Muscle of back (tissue), 13 donors: ENCODE measurements around the gene CCM2L. TPM values are rescaled to one million over a fixed set of nuclear protein-coding genes. Genes with fewer than 3 reads are reported as not detected.

Experiments used
- DNase-seq, 3 donors: peaks; one replicate each; pipeline versions ENCODE4 v3.0.0 to v3.0.0-alpha.2; 2013
- long read RNA-seq, 9 donors: transcript quantifications; one replicate each; lab custom pipeline, GENCODE V29; 2026
- polyA plus RNA-seq, 10 donors: library from polyadenylated mRNA; unstranded; fragments of 120-200 nt; gene quantifications; one replicate each; pipeline ENCODE4 v1.2.1, GENCODE V29; 2013; ENCODE audit not compliant: insufficient read length in 10 of 10

CCM2L gene
- polyA plus RNA-seq, result 1 to 10 TPM; 4.3 to 7.0 (median 5.2) TPM
- long read RNA-seq, donor 1, result 0 reads
- long read RNA-seq, donor 2, result 0 reads
- long read RNA-seq, donor 3, result 0 reads
- long read RNA-seq, donor 4, result 0 reads
- long read RNA-seq, donor 5, result 0 reads
- long read RNA-seq, donor 6, partial matches to known transcripts, result 0 of 1 reads
- long read RNA-seq, donor 6, other reads (novel, unspliced or antisense), result 0 of 1 reads
- long read RNA-seq, donor 7, result 0 reads
- long read RNA-seq, donor 8, result 0 reads
- long read RNA-seq, donor 9, result 0 reads

DNA sequence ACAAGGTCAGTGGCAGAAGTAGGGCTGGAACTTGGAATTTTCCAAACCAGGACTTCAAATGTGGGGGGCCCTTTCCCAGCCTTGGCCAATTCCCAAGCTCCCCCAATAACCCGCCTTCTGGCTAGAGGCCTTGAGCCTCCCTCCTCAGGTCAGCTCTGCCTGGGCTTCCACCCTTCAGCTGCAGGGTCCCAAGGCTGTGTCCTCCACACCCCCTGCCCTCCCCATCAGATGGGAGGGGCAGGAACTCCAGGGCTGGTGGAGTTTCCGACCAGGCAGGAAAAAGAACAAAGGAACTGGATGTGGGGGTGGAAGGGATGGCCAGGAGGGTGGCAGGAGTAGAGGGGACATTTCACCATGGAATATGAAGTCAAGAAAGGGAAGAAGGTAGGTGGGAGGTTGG lies at the start of gene CCM2L:
Gene CCM2L, plus strand, starts transcription at position 338 of the 400 bp plus-strand sequence. Its CDS starts 17 bp downstream, at position 355.
- no peak for DNase-seq

- no peak for DNase-seq
Measured at GRCh38 chr20:31962761-31963160, 47.5 kb upstream of the CCM2L start.

GRCh38 chr20:31963889-31964288 lies 46.3 kb upstream of the CCM2L start:
- DNase-seq, result no peak

DNA sequence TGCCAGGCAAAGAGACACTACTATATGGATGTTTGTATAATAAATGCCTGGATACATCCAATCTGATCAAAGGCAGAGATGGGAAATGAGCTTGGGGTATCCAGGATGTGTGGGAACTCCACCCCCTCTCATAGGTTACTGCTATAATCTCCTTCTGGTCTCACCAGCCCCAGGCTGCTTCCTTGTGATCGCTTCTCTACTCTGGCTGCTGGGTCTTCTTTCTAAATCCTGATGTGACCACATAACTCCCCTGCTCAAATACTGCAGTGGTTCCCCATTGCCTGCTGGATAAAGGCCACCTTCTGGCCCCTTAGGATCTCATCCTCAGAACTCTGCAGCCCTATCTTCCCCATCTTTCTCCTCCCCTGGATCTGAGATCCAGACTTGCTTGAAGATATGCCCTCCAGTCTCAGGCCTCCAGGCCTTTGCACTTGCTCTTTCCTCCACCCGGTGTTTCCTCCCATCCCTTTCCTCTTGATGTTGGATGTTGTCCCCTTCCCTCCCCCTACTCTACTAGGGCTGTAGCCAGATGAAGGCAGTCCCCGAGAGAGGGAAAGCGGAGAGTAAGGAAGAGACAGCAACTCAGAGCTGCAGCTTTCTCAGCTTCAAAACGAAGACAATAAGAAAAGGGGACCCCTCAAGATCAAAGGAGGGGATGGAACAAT lies 43.1 kb upstream of the CCM2L start:
- DNase-seq, result no peak

DNA sequence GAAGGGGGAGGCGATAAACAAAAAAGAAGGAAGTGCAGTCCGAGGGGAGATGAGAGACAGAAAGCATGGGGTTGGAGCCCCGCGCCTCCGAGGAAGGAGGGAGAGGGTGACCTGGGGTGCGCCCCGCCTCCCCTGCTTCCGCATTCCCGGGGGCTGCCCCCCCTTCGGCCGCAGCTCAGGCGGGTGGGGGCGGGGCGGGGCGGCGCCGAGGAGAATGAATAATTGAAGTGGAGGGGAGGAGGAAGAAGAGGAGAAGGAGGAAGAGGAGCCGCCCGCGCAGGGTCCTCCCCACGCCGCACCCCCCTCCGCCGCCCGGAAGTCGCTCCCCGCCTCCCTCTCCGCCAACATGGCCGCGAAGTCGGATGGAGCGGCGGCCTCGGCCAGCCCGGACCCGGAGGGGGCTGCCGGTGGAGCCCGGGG lies 42.4 kb upstream of the CCM2L start, which contains the start of gene XKR7:
Gene XKR7, plus strand, starts transcription at position 322 of the 420 bp plus-strand sequence. Its CDS starts 25 bp downstream, at position 347.
- no peak for DNase-seq

DNA sequence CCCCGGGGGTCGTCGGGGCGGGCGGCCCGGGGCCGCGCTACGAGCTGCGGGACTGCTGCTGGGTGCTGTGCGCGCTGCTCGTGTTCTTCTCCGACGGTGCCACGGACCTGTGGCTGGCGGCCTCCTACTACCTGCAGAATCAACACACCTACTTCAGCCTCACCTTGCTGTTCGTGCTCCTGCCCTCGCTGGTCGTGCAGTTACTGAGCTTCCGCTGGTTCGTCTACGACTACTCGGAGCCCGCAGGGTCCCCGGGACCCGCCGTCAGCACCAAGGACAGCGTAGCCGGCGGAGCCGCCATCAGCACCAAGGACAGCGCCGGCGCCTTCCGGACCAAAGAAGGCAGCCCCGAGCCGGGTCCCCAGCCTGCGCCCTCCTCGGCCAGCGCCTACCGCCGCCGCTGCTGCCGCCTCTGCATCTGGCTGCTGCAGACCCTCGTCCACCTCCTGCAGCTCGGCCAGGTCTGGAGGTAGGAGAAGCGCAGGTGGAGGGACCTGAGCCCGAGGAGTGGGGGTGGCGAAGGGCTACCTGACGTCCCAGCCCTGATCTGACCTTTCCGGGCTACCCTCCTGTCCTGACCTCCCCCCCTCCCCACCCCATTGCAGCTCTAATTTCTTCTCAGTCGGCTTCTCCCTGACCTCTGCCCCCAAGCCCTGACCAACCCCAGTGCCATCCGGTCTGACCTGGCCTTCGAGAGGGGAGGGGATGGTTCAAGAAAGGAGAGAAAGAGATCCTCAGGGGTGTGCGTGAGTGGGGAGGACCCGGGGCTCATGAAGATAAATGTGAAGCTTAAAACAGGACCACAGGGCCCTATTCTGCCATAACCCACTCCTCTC lies 41.7 kb upstream of the CCM2L start:
- DNase-seq, result peak; percentile 59 to 92 (median 86)

DNA sequence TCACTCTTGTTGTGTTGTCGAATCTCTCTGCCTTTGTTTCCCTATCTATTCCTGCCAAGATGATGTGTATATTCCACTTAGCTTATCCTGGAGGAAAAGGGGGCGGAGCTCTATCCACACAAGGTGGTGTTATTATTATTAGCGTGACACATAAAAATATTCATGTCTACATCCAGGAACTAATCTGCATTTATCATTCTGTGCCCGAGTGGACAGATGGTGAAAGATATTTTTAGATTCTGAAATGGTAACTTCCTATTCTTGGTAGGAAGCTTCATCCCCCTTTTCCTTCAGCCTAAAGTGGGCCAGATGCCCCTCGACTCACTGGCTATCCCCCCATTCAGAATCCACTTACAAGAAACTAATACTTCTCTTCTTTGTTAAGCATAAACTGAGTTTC lies 40.2 kb upstream of the CCM2L start:
- DNase-seq, result no peak

- no peak for DNase-seq
Measured at GRCh38 chr20:31972471-31973021, 37.7 kb upstream of the CCM2L start.

DNA sequence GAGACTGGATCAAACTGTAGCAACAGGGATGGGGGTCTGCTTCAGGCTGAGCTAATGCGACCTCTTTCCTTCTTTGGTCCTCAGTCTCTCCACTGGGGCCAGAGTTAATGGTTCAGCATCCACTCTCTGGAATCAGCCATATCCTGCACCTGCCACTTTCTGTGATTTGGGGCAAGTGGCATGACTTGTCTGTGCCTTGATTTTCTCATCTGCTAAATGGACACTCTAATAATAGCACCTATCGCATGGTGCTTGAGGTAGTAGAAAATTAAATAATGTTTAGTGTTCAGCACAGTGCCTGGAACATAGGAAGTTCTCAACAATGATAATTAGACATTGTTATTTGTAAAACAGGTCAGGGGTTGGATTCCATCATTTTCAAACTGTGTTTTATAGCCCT lies 35.9 kb upstream of the CCM2L start:
- DNase-seq, result no peak

GRCh38 chr20:31974951-31975487 lies 35.2 kb upstream of the CCM2L start:
- DNase-seq, result no peak

GRCh38 chr20:31975874-31976273 lies 34.4 kb upstream of the CCM2L start:
- DNase-seq, result no peak

DNA sequence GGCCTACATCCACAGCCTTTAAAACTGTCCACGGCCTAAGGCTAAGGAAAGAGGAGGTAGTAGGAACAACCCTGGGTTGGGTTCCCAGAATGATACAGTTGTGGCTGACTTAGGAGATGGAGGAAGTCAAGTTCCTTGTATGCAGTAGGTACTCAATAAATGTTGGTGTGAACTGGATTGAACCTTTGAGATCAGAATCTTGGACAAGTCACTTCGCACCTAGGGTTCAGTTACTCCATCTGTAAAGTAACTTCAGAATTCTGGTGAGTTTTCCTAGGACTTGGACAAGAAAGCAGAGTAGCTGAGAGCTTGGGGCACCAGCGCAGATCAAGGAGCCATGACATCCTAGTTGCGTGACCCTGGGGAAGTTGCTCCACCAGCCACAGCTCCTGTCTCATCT lies 33.2 kb upstream of the CCM2L start:
- no peak for DNase-seq

DNA sequence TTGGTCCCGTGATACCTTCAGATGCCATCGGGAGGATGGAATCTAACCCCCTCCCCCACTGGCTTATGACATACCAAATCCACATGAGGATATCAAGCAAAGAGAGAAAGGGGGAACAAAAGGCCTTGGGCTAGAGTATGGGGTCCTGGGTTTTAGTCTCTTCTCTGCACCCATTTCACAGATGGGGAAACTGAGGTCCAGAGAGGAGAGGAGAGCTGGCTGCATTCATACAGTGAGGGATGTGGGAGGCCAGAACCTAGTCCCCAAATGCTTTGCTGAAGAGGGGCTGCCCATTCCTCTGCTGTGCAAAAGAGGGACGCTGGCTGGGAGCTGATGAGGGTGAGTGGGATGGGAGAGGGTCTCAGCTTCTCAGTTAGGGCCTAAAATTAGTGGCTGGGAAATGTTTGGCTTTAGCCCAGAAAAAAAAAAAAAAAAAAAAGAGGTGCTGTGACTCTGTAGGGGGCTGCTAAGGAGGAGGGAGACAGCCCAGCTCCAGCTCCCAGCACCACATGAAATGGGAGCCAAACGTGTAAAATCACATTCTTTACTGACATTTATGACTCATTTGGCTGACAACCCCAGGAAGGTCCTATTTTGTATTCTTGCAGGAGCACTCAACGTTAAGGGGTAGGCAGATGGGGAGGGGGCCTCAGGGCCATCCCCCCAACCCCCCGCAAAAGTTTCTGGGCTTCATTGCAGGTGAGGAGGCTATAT lies 30.4 kb upstream of the CCM2L start:
- DNase-seq, result no peak

GRCh38 chr20:31981784-31982183 lies 28.5 kb upstream of the CCM2L start:
- DNase-seq, result no peak

DNA sequence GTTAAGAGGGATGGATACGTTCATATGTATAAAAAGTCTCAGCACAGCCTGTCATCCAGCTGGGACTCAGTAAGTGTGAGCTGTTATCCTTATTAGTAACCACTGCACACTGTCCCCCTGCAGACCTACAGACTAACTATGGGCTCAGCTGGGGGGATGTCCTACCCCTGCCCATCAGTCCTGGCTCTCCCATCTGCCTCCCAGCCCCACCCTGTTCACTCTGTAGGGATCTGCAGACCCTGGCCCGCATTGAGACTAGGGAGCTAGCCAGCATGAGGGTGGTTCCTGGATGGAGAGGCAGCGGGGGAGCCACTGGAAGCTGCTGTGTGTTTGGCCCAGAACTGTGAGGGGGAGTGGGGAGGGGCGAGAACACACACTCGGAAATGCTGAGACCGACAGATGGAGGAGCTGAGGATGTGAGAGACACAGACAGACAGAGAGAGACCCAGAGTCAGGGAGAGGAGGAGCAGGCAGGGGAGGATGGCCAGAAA lies 25.2 kb upstream of the CCM2L start:
- peak in 1 of 3 donors; percentile 15 for DNase-seq

GRCh38 chr20:31987744-31988143 lies 22.5 kb upstream of the CCM2L start:
- no peak for DNase-seq

- no peak for DNase-seq
Measured at GRCh38 chr20:31988430-31989015, 21.7 kb upstream of the CCM2L start.

DNA sequence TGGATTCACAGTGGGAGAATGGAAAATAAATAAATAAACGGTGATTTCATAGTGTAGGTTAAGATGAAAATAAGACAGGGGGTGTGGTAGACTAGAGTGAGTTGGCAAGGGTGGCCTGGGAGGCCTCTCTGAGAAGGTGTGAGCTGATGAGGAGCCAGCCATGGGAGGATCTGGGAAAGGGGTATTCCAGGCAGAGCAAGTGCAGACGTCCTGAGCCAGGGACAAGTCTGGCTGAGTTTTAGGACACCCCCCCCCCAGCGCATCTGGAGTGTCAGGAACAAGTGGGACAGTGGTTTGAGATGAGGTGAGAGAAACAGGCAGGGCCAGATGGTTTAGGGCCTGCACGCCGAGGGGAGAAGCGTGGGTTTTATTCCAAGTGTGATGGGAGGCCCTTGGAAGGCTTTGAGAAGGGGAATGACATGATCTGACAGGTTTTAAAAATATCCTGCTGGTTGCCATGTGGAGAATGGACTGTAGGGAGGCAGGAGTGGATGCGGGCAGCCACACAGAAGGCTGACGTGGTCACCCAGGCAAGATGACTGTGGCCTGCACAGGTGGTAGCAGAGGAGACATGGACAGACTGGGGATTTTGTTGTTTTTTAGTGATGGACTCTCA lies 21.1 kb upstream of the CCM2L start:
- no peak for DNase-seq

DNA sequence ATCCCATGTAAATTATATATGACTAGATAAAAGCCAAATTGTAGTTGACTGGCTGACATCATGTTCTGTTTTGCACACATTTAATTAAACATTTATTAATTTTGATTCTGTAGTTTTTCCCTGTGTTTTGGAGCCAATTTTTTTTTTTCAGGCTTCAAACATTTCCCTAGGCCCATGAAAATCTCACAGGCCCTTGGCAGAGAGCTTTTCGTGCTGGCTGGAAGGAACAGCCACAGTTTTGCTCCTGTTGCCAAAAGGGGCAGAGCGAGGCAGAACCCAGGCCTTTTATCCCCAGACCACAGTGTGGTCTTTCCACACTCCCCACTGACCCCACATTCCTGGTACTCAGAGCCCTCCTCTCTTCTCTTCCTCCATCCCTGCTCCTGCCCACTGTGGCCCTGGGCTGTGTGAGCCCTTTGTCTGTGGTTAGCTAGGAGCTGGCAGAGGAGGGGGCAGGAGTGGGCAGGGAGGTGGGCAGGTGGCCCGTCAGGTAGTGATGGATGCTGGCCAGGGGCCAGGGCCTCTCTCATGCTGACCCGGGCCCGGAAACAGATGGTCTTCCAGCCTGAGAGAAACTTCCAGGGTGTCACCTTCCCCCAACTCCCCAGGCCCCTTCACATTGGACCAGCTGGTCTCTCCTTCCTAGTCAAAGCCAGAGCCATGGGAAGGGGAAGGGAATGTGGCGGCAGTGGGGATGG lies 19.4 kb upstream of the CCM2L start:
- DNase-seq, result no peak

DNA sequence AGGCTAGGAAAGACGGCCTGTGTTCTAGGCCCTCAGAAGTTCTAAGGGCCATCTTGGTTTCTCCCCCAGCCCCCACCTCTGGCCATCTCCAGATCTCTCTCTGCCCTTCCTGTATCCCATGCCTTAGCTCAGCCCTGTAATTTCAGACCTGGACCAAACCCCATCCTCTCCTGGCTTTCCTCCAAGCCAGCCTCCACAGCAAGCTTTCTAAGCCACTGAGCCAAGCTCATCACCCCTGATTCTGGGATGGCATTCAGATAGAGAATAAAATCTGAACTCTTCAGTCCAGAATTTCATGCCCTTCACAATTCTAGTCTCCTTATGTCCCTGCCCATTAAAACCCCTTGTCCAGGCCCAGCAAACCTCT lies 18.9 kb upstream of the CCM2L start:
- DNase-seq, result no peak
